Peyer's patch (tissue), 4 donors: ENCODE data around the gene CFAP119. TPM values are rescaled to one million over a fixed set of nuclear protein-coding genes. Genes with fewer than 3 reads are reported as not detected.

Source experiments
- DNase-seq, 3 donors: peaks; one replicate each; pipeline ENCODE4 v3.0.0-alpha.2; 2017 to 2019
- H3K27ac ChIP-seq, 4 donors: fragments of 200-600 bp; sonication (generic); one replicate each; pipeline ENCODE4 v1.5.1; 2016 to 2019
- H3K27me3 ChIP-seq, 2 donors: fragments of 200-600 bp; sonication (generic); one replicate each; pipeline ENCODE4 v1.5.1; 2019
- H3K36me3 ChIP-seq, 3 donors: fragments of 200-600 bp; sonication (generic); one replicate each; pipeline ENCODE4 v1.5.1; 2016 to 2019
- H3K4me1 ChIP-seq, 4 donors: fragments of 200-600 bp; sonication (generic); one replicate each; pipeline ENCODE4 v1.5.1; 2016 to 2019
- H3K4me3 ChIP-seq, 4 donors: fragments of 200-600 bp; sonication (generic); 1 replicate in 3 of 4; 2 replicates in 1 of 4; pipeline ENCODE4 v1.5.1; 2016 to 2019; ENCODE audit warnings: mild to moderate bottlenecking in 1 of 4
- H3K9me3 ChIP-seq, 4 donors: fragments of 200-600 bp; sonication (generic); one replicate each; pipeline ENCODE4 v1.5.1; 2016 to 2019; ENCODE audit warnings: mild to moderate bottlenecking in 1 of 4
- CTCF ChIP-seq, 6 experiments: fragments of 450-650 bp in 4 of 6; fragments of 200-600 bp in 2 of 6; sonication (generic) in 1 of 6; IDR thresholded peaks; one replicate each; pipeline ENCODE4 v1.5.1; 2017 to 2019; ENCODE audit warnings: antibody characterized with exemption in 6 of 6, mild to moderate bottlenecking in 3 of 6, moderate library complexity in 1 of 6
- POLR2A ChIP-seq, 2 donors: fragments of 450-650 bp; IDR thresholded peaks; one replicate each; pipeline ENCODE4 v1.5.1; 2017; ENCODE audit warnings: antibody characterized with exemption in 2 of 2, mild to moderate bottlenecking in 2 of 2, moderate library complexity in 2 of 2
- total RNA-seq, 4 donors: library from RNA; depleted of rRNA; stranded (reverse); fragments of >200 nt; gene quantifications; one replicate each; pipeline ENCODE4 v1.1.0, GENCODE V29; 2016

The CFAP119 gene
- total RNA-seq, 4 donors from 2014 or later, result 2.9 to 17.3 (median 4.2) TPM

DNA sequence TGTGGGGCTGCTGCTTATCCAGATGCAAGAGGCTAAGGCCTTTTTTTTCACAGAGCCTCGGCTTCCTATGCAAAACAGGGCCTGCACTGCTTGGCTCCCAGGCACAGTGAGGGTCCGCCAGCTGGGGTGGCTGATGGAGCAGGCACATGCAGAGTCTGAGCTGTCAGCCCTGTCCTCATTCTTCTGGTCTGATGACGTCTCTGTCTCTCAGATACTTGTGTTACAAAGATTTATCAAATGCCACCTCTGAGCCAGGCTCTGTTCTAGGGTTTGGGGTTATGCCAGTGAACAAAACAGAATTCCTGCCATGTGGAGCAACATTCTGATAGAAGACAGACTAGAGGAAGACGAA is 5.0 kb upstream of the CFAP119 start:
- peaks cover 0 to 16% (median 11%) of the 10 kb centered on the region in 4 donors for H3K4me1 ChIP-seq
- TF ChIP-seq CTCF (IDR thresholded peaks at IDR 0.05) (no peak), POLR2A (IDR thresholded peaks at IDR 0.05) (no peak)
- no peak for DNase-seq
- no peak overlapping the region for H3K27ac ChIP-seq
- H3K36me3 ChIP-seq, result peaks cover 0 to 84% (median 6%) of the 10 kb centered on the region in 3 donors
- H3K9me3 ChIP-seq, result no peaks in the 10 kb centered on the region
- no peak overlapping the region for H3K4me3 ChIP-seq
- H3K27me3 ChIP-seq, result no peaks in the 10 kb centered on the region

DNA sequence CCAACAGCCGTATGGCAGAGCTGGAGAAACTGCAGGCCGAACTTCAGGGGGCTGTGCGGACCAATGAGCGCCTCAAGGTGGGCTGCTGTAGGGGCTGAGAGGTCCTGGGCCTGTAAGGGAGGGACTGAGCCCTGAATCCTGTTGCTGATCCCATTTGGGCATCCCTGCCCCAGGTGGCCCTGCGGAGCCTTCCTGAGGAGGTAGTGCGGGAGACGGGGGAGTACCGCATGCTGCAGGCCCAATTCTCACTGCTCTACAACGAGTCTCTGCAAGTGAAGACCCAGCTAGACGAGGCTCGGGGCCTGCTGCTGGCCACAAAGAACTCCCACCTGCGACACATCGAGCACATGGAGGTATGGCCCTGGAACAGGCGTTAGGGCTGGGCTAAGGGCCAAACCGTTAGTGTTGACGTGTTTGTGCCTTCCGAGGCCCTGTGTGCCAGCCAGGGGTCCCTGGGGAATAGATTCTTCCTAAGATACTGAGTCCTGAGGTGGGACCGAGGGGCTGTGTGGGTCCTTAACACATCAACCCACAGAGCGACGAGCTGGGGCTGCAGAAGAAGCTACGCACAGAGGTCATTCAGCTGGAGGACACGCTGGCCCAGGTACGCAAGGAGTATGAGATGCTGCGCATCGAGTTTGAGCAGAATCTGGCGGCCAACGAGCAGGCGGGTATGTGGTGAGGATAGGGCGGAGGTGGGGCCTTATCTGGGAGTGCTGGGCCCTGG is 4.5 kb upstream of the CFAP119 start:
- peaks cover 0 to 78% (median 6%) of the 10 kb centered on the region in 3 donors for H3K36me3 ChIP-seq

DNA sequence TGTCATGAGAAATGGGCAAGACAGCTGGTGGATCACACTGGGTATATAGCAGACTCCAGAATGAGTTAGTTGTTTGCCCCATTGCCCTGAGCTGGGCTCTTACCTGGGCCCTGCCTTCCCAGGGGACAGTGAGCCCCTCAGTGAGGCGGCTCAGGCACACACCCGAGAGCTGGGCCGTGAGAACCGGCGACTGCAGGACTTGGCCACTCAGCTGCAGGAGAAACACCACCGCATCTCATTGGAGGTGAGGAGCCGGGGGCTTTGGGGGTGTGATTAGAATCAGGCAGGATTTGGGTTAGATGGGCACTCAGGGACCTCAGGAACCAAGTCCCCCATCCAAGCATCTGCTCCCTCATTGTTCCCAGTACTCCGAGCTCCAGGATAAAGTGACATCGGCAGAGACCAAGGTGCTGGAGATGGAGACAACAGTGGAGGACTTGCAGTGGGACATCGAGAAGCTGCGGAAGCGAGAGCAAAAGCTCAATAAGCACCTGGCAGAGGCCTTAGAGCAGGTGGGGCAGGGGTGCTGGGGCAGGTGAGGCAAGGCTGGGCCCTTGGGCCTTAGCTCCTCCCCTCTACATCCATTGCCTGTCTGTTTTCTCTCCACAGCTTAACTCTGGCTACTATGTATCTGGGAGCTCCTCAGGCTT is 3.1 kb upstream of the CFAP119 start:
- peaks cover 0 to 27% (median 18%) of the 10 kb centered on the region in 4 donors for H3K4me1 ChIP-seq
- no peaks in the 10 kb centered on the region for H3K27me3 ChIP-seq
- H3K4me3 ChIP-seq, result no peak overlapping the region
- H3K27ac ChIP-seq, result no peak overlapping the region
- DNase-seq, result no peak
- no peaks in the 10 kb centered on the region for H3K9me3 ChIP-seq
- peaks cover 0 to 64% (median 6%) of the 10 kb centered on the region in 3 donors for H3K36me3 ChIP-seq
- TF ChIP-seq POLR2A (IDR thresholded peaks at IDR 0.05) (no peak), CTCF (IDR thresholded peaks at IDR 0.05) (no peak)

More for the DNA sequence above, 4.5 kb upstream of the CFAP119 start:
- no peak overlapping the region for H3K27ac ChIP-seq
- H3K27me3 ChIP-seq, result no peaks in the 10 kb centered on the region
- H3K9me3 ChIP-seq, result no peaks in the 10 kb centered on the region
- H3K4me1 ChIP-seq, result peaks cover 0 to 18% (median 11%) of the 10 kb centered on the region in 4 donors
- no peak overlapping the region for H3K4me3 ChIP-seq
- TF ChIP-seq POLR2A (IDR thresholded peaks at IDR 0.05) (no peak), CTCF (IDR thresholded peaks at IDR 0.05) (no peak)
- no peak for DNase-seq

DNA sequence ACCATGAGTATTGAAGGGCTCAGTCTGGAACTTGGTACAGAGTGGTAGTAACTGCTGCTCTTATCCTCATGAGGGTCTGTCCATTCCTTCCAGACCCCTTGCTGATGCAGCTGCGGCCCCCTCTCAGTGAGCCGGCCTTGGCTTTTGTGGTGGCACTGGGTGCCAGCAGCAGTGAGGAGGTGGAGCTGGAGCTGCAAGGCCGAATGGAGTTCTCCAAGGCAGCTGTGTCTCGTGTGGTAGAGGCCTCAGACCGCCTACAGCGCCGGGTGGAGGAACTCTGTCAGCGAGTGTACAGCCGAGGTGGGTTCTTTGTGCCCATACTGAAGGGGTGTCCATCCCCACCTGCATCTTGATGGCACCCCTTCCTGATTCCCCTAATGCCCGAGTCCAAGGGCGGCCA is 2.2 kb upstream of the CFAP119 start:
- no peak overlapping the region for H3K27ac ChIP-seq
- H3K4me1 ChIP-seq, result peaks cover 0 to 27% (median 18%) of the 10 kb centered on the region in 4 donors
- H3K4me3 ChIP-seq, result no peak overlapping the region
- H3K9me3 ChIP-seq, result no peaks in the 10 kb centered on the region
- TF ChIP-seq POLR2A (IDR thresholded peaks at IDR 0.05) (no peak), CTCF (IDR thresholded peaks at IDR 0.05) (no peak)
- no peak for DNase-seq
- H3K27me3 ChIP-seq, result no peaks in the 10 kb centered on the region
- peaks cover 0 to 56% (median 6%) of the 10 kb centered on the region in 3 donors for H3K36me3 ChIP-seq

- TF ChIP-seq POLR2A (IDR thresholded peaks at IDR 0.05) (no peak), CTCF (IDR thresholded peaks at IDR 0.05) (no peak)
- H3K27ac ChIP-seq, result peak overlapping the region in 2 of 4 donors; percentile 81 to 83
- peak overlapping the region; percentile 77 to 90 (median 86) for H3K4me3 ChIP-seq
- H3K36me3 ChIP-seq, result peaks cover 0 to 46% (median 0%) of the 10 kb centered on the region in 3 donors
- H3K4me1 ChIP-seq, result peaks cover 0 to 27% (median 18%) of the 10 kb centered on the region in 4 donors
- DNase-seq, result no peak
- no peaks in the 10 kb centered on the region for H3K27me3 ChIP-seq
- no peaks in the 10 kb centered on the region for H3K9me3 ChIP-seq
Observed at GRCh38 chr16:30762991-30763725, 1.3 kb upstream of the CFAP119 start.
